K562 (cell line): ENCODE results near the gene GINS3. TPM values are rescaled to one million over a fixed set of nuclear protein-coding genes. Genes with fewer than 3 reads are reported as not detected.
A peak's percentile ranks its signal among the peaks of the same experiment; 100 is the strongest.

Source experiments
- ARID3B ChIP-seq: fragments of 250-450 bp; sonication (Bioruptor Pico); IDR thresholded peaks from 2 replicates; pipeline ENCODE4 v1.4.0; 2020; ENCODE audit warnings: borderline replicate concordance
- EHMT2 ChIP-seq: fragments of 450-650 bp; IDR thresholded peaks from 2 replicates; pipeline ENCODE4 v1.6.1; 2018; ENCODE audit warnings: antibody characterized with exemption
- ERF ChIP-seq: fragments of 450-650 bp; formaldehyde crosslinking; IDR thresholded peaks from 2 replicates; pipeline ENCODE4 v1.4.0; 2020; ENCODE audit warnings: mild to moderate bottlenecking, mixed read lengths
- HDAC6 ChIP-seq: IDR thresholded peaks from 2 replicates; pipeline ENCODE4 v1.6.1; 2012; ENCODE audit warnings: low read depth, mild to moderate bottlenecking, control low read depth, inconsistent platforms, low read length, moderate library complexity
- HMGN3 ChIP-seq: IDR thresholded peaks from 2 replicates; pipeline ENCODE4 v1.6.1; 2011; ENCODE audit warnings: borderline replicate concordance, low read depth, mild to moderate bottlenecking, mixed read lengths, low read length; ENCODE audit not compliant: insufficient read length; ENCODE audit errors: extremely low read depth
- HSF4 ChIP-seq: fragments of 250-450 bp; sonication (Bioruptor Pico); IDR thresholded peaks from 2 replicates; pipeline ENCODE4 v2.1.2; 2022; ENCODE audit warnings: mild to moderate bottlenecking, moderate library complexity, borderline replicate concordance
- IRF1 ChIP-seq: sonication (generic); formaldehyde crosslinking; IDR thresholded peaks from 2 replicates; pipeline ENCODE4 v1.8.0; 2022; ENCODE audit warnings: missing genetic modification reagents, mild to moderate bottlenecking, borderline replicate concordance
- L3MBTL2 ChIP-seq: fragments of 450-650 bp; IDR thresholded peaks from 2 replicates; pipeline ENCODE4 v1.6.1; 2016; ENCODE audit warnings: mild to moderate bottlenecking, moderate library complexity
- MAFK ChIP-seq: IDR thresholded peaks from 2 replicates; pipeline ENCODE4 v1.6.1; 2011; ENCODE audit warnings: low read length, improper control_type of control experiment
- NFIX ChIP-seq: fragments of 250-450 bp; sonication (Bioruptor Pico); IDR thresholded peaks from 2 replicates; pipeline ENCODE4 v1.4.0; 2020; ENCODE audit warnings: low read depth, mild to moderate bottlenecking, moderate library complexity
- NONO ChIP-seq, 2 experiments: fragments of 200-400 bp in 1 of 2; fragments of 450-650 bp in 1 of 2; formaldehyde crosslinking in 1 of 2; IDR thresholded peaks; 2 replicates each; pipeline ENCODE4 v1.6.1; 2017; ENCODE audit warnings: low read depth in 2 of 2, mild to moderate bottlenecking in 2 of 2, moderate library complexity in 2 of 2, low read length in 1 of 2
- NRF1 ChIP-seq, 2 experiments: fragments of 450-650 bp; IDR thresholded peaks in 1 of 2; conservative IDR thresholded peaks in 1 of 2; 2 replicates each; pipeline ENCODE4 v1.6.1; 2014; ENCODE audit warnings: mild to moderate bottlenecking in 2 of 2
- PHB ChIP-seq: fragments of 250-450 bp; sonication (Bioruptor Pico); IDR thresholded peaks from 2 replicates; pipeline ENCODE4 v1.5.0; 2021
- RHOXF2B ChIP-seq: fragments of 250-450 bp; sonication (Bioruptor Pico); conservative IDR thresholded peaks from 2 replicates; pipeline ENCODE4 v1.5.1; 2021
- SUPT5H ChIP-seq: fragments of 450-650 bp; IDR thresholded peaks from 2 replicates; pipeline ENCODE4 v1.6.1; 2016
- ZC3H4 ChIP-seq: sonication (generic); formaldehyde crosslinking; IDR thresholded peaks from 2 replicates; pipeline ENCODE4 v1.9.0; 2021; ENCODE audit warnings: missing genetic modification reagents, borderline replicate concordance
- ZZZ3 ChIP-seq: fragments of 450-650 bp; IDR thresholded peaks from 2 replicates; pipeline ENCODE4 v1.6.1; 2016; ENCODE audit warnings: antibody characterized with exemption, mild to moderate bottlenecking, moderate library complexity
- polyA plus RNA-seq, 8 experiments: library from polyadenylated mRNA; depleted of rRNA in 4 of 8; stranded (reverse) in 5 of 8; unstranded in 3 of 8; fragments of >200 nt; fragmentation: Nextera tagmentation in 2 of 8; fragmentation: Illumina TruSeq in 1 of 8; extraction: Ambion mirVana in 2 of 8; extraction: Trizol in 1 of 8; gene quantifications; 2 replicates each; pipeline versions ENCODE4 v1.2.1 to v1.2.3, GENCODE V29; 2011 to 2014; ENCODE audit warnings: inconsistent platforms in 1 of 8, missing spikeins in 1 of 8
- total RNA-seq, 7 experiments: library from RNA; depleted of rRNA in 6 of 7; stranded (reverse); fragments of >200 nt in 6 of 7; fragmentation: Illumina TruSeq in 2 of 7; extraction: Trizol in 2 of 7; gene quantifications; 2 replicates each; pipeline versions ENCODE4 v1.2.1 to v1.2.3, GENCODE V29; 2011 to 2021; ENCODE audit warnings: low replicate concordance in 1 of 7
- TF ChIP-seq, protein P1 (sequence below): sonication (generic); formaldehyde crosslinking; IDR thresholded peaks from 2 replicates; pipeline ENCODE4 v1.4.0; 2020; ENCODE audit warnings: mild to moderate bottlenecking, missing genetic modification reagents
- TF ChIP-seq, protein P2 (sequence below): fragments of 250-450 bp; sonication (Bioruptor Pico); IDR thresholded peaks from 2 replicates; pipeline ENCODE4 v1.8.0; 2021; ENCODE audit warnings: moderate library complexity, mild to moderate bottlenecking, inconsistent platforms
- TF ChIP-seq, protein P3 (sequence below): fragments of 450-650 bp; formaldehyde crosslinking; IDR thresholded peaks from 2 replicates; pipeline ENCODE4 v1.4.0; 2020; ENCODE audit warnings: mild to moderate bottlenecking, moderate library complexity

The GINS3 gene
- total and polyA plus RNA-seq, 9 of the 15 experiments (the other 6 are each of a cell fraction or from before 2014, with no cell fraction given): 17.8 to 31.9 (median 25.4) TPM

DNA sequence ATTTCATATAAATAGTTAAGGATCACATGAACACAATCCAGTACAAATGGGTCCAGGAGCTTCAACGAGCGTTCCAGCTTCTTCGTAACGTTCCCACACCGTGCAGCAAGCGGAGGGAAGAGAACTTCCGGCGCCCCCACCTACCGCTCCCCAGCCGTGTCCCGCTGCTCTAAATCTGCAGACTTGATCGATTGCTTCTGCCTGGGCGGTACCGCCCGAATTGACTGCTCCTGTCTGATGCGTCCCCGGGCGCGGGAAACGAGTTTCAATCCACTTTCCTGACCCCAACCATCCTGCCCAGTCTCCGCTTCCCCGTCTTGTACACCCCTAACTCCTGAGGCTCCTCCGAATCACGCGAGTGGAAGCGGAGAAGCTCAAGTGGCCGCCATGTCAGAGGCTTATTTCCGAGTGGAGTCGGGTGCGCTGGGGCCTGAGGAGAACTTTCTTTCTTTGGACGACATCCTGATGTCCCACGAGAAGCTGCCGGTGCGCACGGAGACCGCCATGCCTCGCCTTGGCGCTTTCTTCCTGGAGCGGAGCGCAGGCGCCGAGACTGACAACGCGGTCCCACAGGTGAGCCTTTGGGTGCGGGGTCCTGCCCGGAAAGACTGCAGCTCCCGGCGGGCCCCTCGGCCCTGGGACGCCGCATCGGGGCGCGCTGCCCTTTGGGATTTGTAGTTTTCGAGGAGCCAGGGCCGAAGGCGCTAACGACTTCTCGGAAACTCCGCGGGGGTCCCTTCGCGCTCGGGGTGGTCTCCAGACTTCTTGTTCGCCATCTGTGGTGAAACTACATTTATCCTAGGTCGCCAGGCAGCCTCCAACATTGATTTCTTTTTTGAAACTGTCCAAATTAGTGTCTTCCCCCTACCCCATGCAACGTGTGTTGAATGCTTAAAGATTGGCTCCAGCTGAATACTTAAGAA is at the start of gene GINS3 (continued):
- TF ChIP-seq, protein P1, sequence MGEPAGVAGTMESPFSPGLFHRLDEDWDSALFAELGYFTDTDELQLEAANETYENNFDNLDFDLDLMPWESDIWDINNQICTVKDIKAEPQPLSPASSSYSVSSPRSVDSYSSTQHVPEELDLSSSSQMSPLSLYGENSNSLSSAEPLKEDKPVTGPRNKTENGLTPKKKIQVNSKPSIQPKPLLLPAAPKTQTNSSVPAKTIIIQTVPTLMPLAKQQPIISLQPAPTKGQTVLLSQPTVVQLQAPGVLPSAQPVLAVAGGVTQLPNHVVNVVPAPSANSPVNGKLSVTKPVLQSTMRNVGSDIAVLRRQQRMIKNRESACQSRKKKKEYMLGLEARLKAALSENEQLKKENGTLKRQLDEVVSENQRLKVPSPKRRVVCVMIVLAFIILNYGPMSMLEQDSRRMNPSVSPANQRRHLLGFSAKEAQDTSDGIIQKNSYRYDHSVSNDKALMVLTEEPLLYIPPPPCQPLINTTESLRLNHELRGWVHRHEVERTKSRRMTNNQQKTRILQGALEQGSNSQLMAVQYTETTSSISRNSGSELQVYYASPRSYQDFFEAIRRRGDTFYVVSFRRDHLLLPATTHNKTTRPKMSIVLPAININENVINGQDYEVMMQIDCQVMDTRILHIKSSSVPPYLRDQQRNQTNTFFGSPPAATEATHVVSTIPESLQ (CRISPR knock-in tag): peak; percentile 97; the same call in 1 of the 2 replicates
- no peak for TF ChIP-seq HSF4
- TF ChIP-seq HDAC6: no peak
- TF ChIP-seq ZZZ3: peak; percentile 96
- no peak for TF ChIP-seq NONO (IDR thresholded peaks at IDR 0.05; ENCODE audit: low read depth in 2 of 2, low read length in 1 of 2)
- no peak for TF ChIP-seq MAFK
- peak; percentile 80 to 83 for TF ChIP-seq NRF1 (conservative IDR thresholded peaks at IDR 0.05 in 1 of 2, IDR thresholded peaks at IDR 0.05 in 1 of 2)
- peak; percentile 93 for TF ChIP-seq SUPT5H
- TF ChIP-seq HMGN3: peak; percentile 62
- TF ChIP-seq, protein P2, sequence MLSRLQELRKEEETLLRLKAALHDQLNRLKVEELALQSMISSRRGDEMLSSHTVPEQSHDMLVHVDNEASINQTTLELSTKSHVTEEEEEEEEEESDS: no peak
- TF ChIP-seq ERF: 0 out of 2 replicates have a peak, but pooled peaks have one; percentile 41
- TF ChIP-seq NFIX (CRISPR knock-in tag): no peak
- TF ChIP-seq, protein P3, sequence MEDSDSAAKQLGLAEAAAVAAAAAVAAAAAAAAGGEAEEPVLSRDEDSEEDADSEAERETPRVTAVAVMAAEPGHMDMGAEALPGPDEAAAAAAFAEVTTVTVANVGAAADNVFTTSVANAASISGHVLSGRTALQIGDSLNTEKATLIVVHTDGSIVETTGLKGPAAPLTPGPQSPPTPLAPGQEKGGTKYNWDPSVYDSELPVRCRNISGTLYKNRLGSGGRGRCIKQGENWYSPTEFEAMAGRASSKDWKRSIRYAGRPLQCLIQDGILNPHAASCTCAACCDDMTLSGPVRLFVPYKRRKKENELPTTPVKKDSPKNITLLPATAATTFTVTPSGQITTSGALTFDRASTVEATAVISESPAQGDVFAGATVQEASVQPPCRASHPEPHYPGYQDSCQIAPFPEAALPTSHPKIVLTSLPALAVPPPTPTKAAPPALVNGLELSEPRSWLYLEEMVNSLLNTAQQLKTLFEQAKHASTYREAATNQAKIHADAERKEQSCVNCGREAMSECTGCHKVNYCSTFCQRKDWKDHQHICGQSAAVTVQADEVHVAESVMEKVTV: no peak
- TF ChIP-seq PHB (CRISPR knock-in tag): no peak
- no peak for TF ChIP-seq ARID3B (CRISPR knock-in tag)
- TF ChIP-seq ZC3H4 (CRISPR knock-in tag): no peak
- TF ChIP-seq IRF1 (CRISPR knock-in tag): no peak
- TF ChIP-seq EHMT2: no peak
- peak; percentile 99 for TF ChIP-seq L3MBTL2
- TF ChIP-seq RHOXF2B (CRISPR knock-in tag): no peak
